Heart left ventricle (tissue), 16 donors: ENCODE measurements around the gene DPP10. TPM values are rescaled to one million over a fixed set of nuclear protein-coding genes. Genes with fewer than 3 reads are reported as not detected.

ENCODE experiments used
- ATAC-seq, 4 donors: fragments of 200-7000 bp; cut with Tn5 transposase; one replicate each; pipeline ENCODE4 v1.9.1; 2020 to 2022; ENCODE audit warnings: moderate library complexity in 4 of 4, mild to moderate bottlenecking in 3 of 4, moderate number of reproducible peaks in 1 of 4
- DNase-seq, 5 donors: peaks; one replicate each; pipeline ENCODE4 v3.0.0-alpha.2; 2020
- H3K27ac ChIP-seq, 12 donors: fragments of 200-600 bp; sonication (generic) in 4 of 12; one replicate each; pipeline versions ENCODE4 v1.5.0 to v1.8.0; 2016 to 2022; ENCODE audit warnings: mild to moderate bottlenecking in 2 of 12
- H3K27me3 ChIP-seq, 9 donors: fragments of 200-600 bp; sonication (generic) in 2 of 9; one replicate each; pipeline versions ENCODE4 v1.5.1 to v1.8.0; 2016 to 2022; ENCODE audit warnings: mild to moderate bottlenecking in 3 of 9
- H3K36me3 ChIP-seq, 9 donors: fragments of 200-600 bp; sonication (generic) in 2 of 9; one replicate each; pipeline versions ENCODE4 v1.5.0 to v1.8.0; 2018 to 2022; ENCODE audit warnings: mild to moderate bottlenecking in 2 of 9
- H3K4me1 ChIP-seq, 12 donors: fragments of 200-600 bp; sonication (generic) in 4 of 12; one replicate each; pipeline versions ENCODE4 v1.5.0 to v1.8.0; 2016 to 2022; ENCODE audit warnings: mild to moderate bottlenecking in 3 of 12
- H3K4me3 ChIP-seq, 12 donors: fragments of 200-600 bp; sonication (generic) in 4 of 12; one replicate each; pipeline versions ENCODE4 v1.5.0 to v1.8.0; 2017 to 2022; ENCODE audit warnings: mild to moderate bottlenecking in 9 of 12, moderate library complexity in 4 of 12
- H3K9me3 ChIP-seq, 12 donors: fragments of 200-600 bp; sonication (generic) in 4 of 12; one replicate each; pipeline versions ENCODE4 v1.5.0 to v1.8.0; 2016 to 2022; ENCODE audit warnings: mild to moderate bottlenecking in 1 of 12
- POLR2A ChIP-seq, 2 donors: fragments of 450-650 bp; IDR thresholded peaks; one replicate each; pipeline ENCODE4 v1.6.1; 2017; ENCODE audit warnings: antibody characterized with exemption in 2 of 2, mild to moderate bottlenecking in 2 of 2, moderate library complexity in 2 of 2
- WGBS, 4 donors: extraction: QIAGEN DNeasy Blood & Tissue Kit in 2 of 4; methylation state at CpG; one replicate each; pipeline versions ENCODE4 v1.1.5 to v1.1.7; 2013 to 2018; 5-methylcytosine and 5-hydroxymethylcytosine counted together
- intact Hi-C, 10 donors: fragments of 100-400 bp; cut with DNase I; formaldehyde crosslinking; loops; one replicate each; pipeline versions ENCODE4 v1.11.1 to v1.14.2; 2022
- polyA plus RNA-seq, 2 donors: library from polyadenylated mRNA; stranded (reverse); fragments of 200-250 nt; gene quantifications; one replicate each; pipeline ENCODE4 v1.2.3, GENCODE V29; 2013
- total RNA-seq, 9 donors: library from RNA; depleted of rRNA in 2 of 9; stranded (reverse); fragments of >200 nt in 2 of 9; fragmentation: NEBNext Ultra II Directional in 3 of 9; extraction: Animal tissue kit (Norgen Biotek cat#: 25700) in 3 of 9; gene quantifications; one replicate each; pipeline versions ENCODE4 v1.1.0 to v1.2.4, GENCODE V29; 2016 to 2023
- TF ChIP-seq, protein P1 (sequence below), 12 donors: fragments of 200-600 bp; sonication (generic) in 4 of 12; IDR thresholded peaks; one replicate each; pipeline versions ENCODE4 v1.5.0 to v1.8.0; 2018 to 2022; ENCODE audit warnings: antibody characterized with exemption in 12 of 12, mild to moderate bottlenecking in 5 of 12
- donor health status: ischemic (EF 13 %, LVEDD 7.1; RV severe dilation, severe dysfunction).
- donor health status: healthy with polysubstance abuse.
- donor health status: DM: no; HTN: yes; CAD: no.
- donor health status: DM: no; HTN: no; CAD: no.
- donor health status: ischemic (EF 25% LVEDD 6.9; RV normal size, moderate dysfunction).
- donor health status: ischemic (EF 25% LVEDD 5.7; RV mildly dilated, moderate dysfunction).
- donor health status: healthy.
- donor health status: DM: yes; HTN: yes; CAD: no.
- donor health status: ischemic (EF 35%, LVEDD 5.7; RV mildly dilated, moderate dysfunction).
- donor health status: nonischemic (EF 11% LVEDD 7.7; RV severe dilation, severe dysfunction).
- donor health status: DM: yes; HTN: yes; CAD: no.
- donor health status: PGD.
- donor health status: ischemic (EF 29% LVEDD 5.4; RV normal size, mild dysfunction).
- donor health status: nonischemic (EF 23%, LVEDD 6.1; RV moderate dilation, normal function).

The DPP10 gene
- total and polyA plus RNA-seq, 11 donors = 0.88 TPM; not detected in 10

DNA sequence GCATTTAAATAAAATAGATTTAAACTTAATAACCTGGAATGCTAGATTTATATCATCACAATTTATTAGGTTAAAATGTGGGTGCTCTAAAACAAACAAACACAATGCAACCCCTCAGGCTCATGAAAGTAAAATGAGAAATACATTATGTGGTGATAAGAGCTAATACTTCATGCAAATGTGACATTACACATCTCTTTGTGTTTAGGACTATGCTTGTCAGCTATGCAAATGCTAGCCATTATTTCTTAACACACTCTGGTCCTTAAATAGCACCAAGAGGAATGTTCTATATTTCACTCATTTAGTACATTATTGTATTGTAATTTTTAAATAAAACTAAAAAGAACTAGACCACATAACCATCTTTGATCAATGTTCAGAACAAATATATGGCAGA is 627.6 kb downstream of the DPP10 start:
- H3K27me3 ChIP-seq = no peaks in the 10 kb centered on the region
- DNase-seq (no peak), ATAC-seq (no peak)
- no peaks in the 10 kb centered on the region for H3K4me1 ChIP-seq
- TF ChIP-seq, protein P1, sequence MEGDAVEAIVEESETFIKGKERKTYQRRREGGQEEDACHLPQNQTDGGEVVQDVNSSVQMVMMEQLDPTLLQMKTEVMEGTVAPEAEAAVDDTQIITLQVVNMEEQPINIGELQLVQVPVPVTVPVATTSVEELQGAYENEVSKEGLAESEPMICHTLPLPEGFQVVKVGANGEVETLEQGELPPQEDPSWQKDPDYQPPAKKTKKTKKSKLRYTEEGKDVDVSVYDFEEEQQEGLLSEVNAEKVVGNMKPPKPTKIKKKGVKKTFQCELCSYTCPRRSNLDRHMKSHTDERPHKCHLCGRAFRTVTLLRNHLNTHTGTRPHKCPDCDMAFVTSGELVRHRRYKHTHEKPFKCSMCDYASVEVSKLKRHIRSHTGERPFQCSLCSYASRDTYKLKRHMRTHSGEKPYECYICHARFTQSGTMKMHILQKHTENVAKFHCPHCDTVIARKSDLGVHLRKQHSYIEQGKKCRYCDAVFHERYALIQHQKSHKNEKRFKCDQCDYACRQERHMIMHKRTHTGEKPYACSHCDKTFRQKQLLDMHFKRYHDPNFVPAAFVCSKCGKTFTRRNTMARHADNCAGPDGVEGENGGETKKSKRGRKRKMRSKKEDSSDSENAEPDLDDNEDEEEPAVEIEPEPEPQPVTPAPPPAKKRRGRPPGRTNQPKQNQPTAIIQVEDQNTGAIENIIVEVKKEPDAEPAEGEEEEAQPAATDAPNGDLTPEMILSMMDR (IDR thresholded peaks at IDR 0.05) = no peak
- intact Hi-C loops = no loop called here
- no peaks in the 10 kb centered on the region for H3K36me3 ChIP-seq
- H3K9me3 ChIP-seq = peaks cover 0 to 20% (median 0%) of the 10 kb centered on the region in 12 donors
- H3K27ac ChIP-seq = no peak overlapping the region
- H3K4me3 ChIP-seq = no peak overlapping the region

DNA sequence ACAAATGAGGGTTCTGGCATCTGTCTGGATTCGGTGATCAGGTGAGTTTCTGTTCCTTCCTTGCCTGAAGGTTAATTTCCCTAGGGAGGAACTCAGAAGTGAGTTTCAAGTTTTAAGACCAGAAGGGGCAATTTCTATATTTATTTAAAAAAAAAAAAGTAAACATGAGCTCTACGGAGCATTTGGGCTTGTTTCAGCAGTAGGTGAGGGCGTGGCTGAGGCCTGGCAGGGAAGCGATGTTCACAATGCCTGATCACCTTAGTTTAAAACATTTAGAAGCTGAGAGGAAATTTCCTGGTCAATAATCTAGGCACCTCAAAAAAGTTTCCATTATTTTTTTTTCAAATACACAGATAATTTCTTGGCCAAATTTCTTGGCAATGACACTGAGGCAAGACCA is 629.1 kb downstream of the DPP10 start:
- DNase-seq (no peak), ATAC-seq (no peak)
- no peaks in the 10 kb centered on the region for H3K36me3 ChIP-seq
- H3K4me3 ChIP-seq = no peak overlapping the region
- H3K27me3 ChIP-seq = no peaks in the 10 kb centered on the region
- intact Hi-C loops = no loop called here
- no peak overlapping the region for H3K27ac ChIP-seq
- peaks cover 0 to 20% (median 0%) of the 10 kb centered on the region in 12 donors for H3K9me3 ChIP-seq
- no peaks in the 10 kb centered on the region for H3K4me1 ChIP-seq
- WGBS, 4 donors = 77 to 84% (median 79%) methylated on average over 4 of the region's 4 CpGs
- TF ChIP-seq POLR2A (IDR thresholded peaks at IDR 0.05) = no peak
- TF ChIP-seq, protein P1 (IDR thresholded peaks at IDR 0.05) = no peak

DNA sequence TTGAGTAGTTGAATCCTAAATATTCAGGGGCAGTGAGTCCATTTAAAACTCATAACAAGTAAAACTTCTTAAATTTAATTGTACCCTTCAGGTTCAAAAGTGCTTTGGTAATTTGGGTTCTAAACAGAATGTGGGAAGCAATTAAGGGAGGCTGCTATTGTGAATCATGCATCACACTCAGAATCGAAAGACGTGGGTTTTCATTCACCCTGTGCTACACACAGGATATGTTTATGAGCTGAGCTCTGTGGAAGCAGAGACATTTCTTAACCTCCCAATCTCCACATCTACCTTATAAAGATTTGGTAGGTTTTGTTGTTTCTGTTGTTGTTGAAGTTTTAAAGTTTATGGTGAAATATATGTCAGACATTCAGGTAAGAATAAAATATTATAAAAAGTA is 633.4 kb downstream of the DPP10 start:
- no peak for TF ChIP-seq POLR2A (IDR thresholded peaks at IDR 0.05)
- TF ChIP-seq, protein P1 (IDR thresholded peaks at IDR 0.05) = no peak
- no peak for DNase-seq
- H3K9me3 ChIP-seq = peaks cover 0 to 1% (median 0%) of the 10 kb centered on the region in 12 donors
- H3K27ac ChIP-seq = no peak overlapping the region
- H3K4me1 ChIP-seq = no peaks in the 10 kb centered on the region
- no peaks in the 10 kb centered on the region for H3K27me3 ChIP-seq
- no peak overlapping the region for H3K4me3 ChIP-seq
- no peaks in the 10 kb centered on the region for H3K36me3 ChIP-seq
- intact Hi-C loops = no loop called here
- 72 to 84% (median 83%) methylated on average over 2 of the region's 2 CpGs for WGBS, 4 donors
- ATAC-seq = no peak

DNA sequence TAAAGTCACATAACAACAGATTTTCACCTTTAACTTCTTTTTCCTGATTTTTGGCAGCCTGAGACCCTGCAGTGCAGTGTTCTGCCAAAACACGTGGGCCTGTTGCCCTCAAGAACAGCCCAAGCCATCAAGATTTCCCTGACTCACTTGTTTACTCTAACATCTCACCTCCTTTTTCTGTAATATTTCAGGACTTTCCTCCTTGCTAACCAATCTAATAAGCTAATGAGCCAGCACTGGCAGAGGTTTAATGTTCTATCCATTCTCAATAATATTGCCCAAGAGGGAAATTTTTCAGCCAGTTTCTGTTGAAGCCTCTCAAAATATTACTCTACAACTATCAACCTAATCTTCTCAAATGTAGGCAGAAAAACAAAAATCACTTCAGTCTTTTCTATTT is 635.2 kb downstream of the DPP10 start:
- Histone ChIP-seq H3K36me3 (no peaks in the 10 kb centered on the region), H3K9me3 (no peaks in the 10 kb centered on the region), H3K27me3 (no peaks in the 10 kb centered on the region), H3K4me1 (no peaks in the 10 kb centered on the region), H3K4me3 (no peak overlapping the region), H3K27ac (no peak overlapping the region)
- no peak for DNase-seq
- no peak for TF ChIP-seq POLR2A (IDR thresholded peaks at IDR 0.05)
- TF ChIP-seq, protein P1 (IDR thresholded peaks at IDR 0.05) = no peak
- intact Hi-C loops = no loop called here
- ATAC-seq = no peak
- WGBS, 4 donors = 18 to 58% (median 50%) methylated on average over 1 of the region's 1 CpG
